HG03280 (cell line): ENCODE data around the gene IMPDH2.
"Not testable (repeated sequence)": the region's sequence is repeated elsewhere in the genome, so short reads cannot be mapped to it uniquely, and the experiment has no call there.

Experiments
- ATAC-seq: cut with Tn5 transposase; IDR thresholded peaks from one replicate; pipeline ENCODE4 v1.9.1; 2021; ENCODE audit warnings: mild to moderate bottlenecking, moderate library complexity; ENCODE audit not compliant: unreplicated experiment

IMPDH2 gene

DNA sequence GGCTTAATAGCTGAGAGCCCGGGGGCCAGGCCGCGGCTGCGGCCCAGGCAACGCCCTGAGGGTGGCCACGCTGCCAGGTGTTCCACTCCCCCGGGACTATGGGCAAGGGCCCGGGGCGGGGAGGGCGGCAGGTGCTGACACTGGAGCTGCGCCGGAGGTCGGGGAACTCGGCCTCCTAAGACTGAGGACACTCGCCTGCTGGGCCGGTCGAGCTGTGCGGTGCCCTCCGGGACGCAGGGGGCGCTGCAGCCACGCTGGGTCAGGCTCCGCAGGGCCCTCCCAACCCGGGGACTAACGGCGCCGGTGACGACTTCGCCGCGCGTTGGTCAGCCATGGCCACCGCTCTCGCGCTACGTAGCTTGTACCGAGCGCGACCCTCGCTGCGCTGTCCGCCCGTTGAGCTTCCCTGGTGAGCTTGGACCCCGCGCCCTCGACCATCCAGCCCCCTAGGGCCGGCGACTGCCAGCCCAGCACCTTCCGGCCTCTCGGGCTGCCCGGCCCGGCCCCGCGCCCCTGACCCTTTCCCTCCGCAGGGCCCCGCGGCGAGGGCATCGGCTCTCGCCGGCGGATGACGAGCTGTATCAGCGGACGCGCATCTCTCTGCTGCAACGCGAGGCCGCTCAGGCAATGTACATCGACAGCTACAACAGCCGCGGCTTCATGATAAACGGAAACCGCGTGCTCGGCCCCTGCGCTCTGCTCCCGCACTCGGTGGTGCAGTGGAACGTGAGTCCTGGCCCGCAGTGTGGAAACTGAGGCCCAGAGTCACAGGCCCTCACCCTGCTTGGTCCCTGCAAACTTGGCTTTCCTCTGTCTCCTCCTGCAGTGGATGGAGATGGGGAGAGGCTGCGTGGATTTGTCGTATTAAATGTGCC lies 7.1 kb downstream of the IMPDH2 start, which contains the start of gene NDUFAF3:
Gene NDUFAF3, plus strand, starts transcription at position 309 of the 875 bp plus-strand sequence. Its CDS starts 24 bp downstream, at position 333.
- ATAC-seq: peak; percentile 59

GRCh38 chr3:49021213-49021812 lies 7.9 kb downstream of the IMPDH2 start:
- ATAC-seq: peak; percentile 56

DNA sequence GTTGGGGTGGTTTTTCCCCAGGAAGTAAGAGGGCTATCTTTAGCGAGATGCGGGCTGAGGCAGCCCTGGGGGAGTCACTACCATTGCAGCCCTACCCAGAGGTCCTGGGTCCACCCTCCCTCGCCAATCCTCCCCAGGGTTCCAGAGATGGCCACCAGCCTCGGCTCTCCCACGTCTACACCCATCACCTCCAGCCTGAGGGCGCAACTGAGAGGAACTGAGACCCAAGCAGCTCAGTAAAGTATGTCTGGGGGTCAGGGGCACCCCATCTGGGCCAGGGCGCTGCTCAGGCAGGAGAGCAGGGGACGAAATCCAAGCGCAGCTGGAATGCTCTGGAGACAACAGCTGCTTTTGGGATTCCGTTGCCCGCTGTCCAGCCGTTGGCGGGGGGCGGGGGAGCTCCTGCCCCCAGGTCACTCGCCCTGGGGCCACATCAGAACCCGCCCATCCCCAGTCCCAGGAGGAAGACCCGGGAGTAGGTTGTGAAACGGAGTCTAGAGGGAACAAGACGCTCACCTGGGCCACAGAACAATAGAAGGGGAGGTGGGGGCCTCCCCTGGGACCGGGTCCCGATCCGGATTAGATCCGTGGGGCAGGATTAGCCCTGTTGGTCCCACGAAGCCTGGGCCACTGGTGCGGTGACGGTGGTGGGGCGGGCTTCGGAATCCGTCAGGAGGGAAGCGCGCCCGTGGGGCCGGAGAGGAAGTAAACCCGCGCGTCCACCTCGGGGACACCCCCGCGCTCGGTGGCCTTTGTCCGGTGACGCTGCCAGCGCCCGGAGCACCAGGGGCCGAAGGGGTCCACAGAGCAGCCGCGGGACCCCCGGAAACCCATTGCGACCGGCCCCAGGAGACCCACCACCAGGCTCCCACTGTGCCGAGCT lies 8.6 kb downstream of the IMPDH2 start:
- peak; percentile 0 for ATAC-seq

GRCh38 chr3:49019941-49020329 lies 9.3 kb downstream of the IMPDH2 start:
- no peak for ATAC-seq

- ATAC-seq: no peak
Measured at GRCh38 chr3:49018707-49019006, 10.5 kb downstream of the IMPDH2 start.

GRCh38 chr3:49017971-49018706 lies 11.1 kb downstream of the IMPDH2 start, which contains the start of gene DALRD3:
TSS of gene DALRD3 (minus strand) at chr3:49018580. CDS start at chr3:49018564, 16 bp downstream.
- no peak for ATAC-seq

DNA sequence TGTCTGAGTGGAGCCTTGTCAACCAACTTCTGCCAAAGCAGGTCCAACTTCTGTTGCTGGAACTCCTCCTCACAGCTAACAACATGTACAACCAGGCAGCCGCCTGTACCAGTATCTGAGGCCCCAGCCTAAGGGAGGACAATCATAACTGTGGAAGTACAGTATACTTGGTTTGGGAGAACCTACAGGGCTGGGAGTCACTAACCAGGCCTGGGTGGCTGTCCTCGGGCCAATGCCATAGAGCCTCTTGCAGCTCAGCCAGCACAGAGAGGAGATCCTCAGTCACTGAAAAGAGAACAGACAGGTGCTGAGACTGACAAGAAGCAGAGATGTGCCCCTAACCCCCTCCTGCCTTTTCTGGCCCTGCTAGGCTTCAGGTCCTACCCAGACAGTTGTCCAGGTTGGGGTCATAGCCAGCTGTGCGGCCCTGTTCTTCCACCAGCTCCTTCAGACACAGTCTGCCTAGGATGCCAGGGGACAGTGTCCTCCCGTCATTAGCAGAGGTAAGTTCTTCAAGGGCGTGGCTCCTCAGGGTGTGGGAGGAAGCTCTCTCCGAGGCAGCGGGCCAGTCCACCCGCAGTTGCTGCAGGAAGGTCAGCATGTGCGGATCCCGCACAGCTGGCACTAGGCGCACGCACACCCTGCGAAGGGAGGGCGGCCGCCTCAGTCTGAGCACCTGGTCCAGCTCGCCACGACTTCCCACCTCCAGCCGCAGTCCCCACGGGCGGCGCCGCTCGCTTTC lies 11.8 kb downstream of the IMPDH2 start:
- ATAC-seq: no peak

DNA sequence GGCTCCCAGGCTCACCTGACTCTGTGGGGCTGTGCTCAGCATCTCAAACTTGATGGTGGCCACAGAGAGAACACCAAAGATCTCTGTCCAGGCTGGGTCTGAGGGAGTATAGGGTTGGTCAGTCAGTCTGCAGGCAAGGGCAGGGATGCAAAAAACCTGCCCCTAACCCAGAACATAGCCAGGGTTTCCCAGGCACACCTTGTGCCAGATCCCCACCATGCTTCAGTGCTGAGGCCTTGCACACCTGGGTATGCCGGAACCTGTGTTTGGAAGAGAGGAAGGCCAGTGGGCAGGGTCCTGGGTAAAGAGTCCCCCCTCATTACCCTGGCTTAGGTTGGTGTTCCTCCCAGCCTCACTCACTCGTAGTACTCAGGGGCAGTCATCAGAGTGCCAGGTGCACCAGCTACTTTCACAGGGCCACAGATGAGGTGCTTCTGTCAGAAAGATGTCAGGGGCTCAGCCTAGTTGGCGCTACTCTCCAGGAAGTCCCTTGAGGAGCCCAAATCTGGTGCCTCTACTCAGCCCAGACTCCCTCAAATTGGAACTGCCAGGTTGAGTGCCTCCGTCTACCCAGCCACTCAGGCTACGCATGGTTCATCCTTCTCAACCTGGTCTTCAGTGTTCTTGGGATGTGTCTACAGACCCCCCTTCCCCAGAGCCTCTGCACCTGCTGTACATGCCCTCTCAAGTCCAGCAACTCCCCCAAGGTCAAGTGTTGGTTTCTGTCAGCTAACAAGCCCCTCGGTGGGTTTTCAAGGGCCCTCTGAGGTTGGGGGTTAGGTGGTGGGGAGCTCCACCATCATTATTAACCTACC lies 12.6 kb downstream of the IMPDH2 start:
- ATAC-seq: no peak

GRCh38 chr3:49015765-49016164 lies 13.4 kb downstream of the IMPDH2 start:
- no peak for ATAC-seq

DNA sequence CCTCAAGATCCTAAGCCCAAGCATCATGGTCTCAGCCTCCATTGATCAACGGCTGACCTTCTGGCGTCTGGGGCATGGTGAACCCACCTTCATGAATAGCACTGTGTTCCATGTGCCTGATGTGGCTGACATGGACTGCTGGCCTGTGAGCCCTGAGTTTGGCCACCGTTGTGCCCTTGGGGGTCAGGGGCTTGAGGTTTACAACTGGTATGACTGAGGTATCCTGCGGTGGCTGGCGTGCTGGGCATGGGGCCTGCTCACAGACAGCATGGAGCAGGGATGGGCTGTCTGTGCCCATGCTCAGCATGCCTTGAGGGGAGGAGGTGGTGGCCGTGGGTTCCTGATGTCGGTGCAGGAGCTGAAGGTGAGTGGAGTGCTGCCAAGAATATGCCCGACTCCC lies 14.1 kb downstream of the IMPDH2 start:
- ATAC-seq: no peak

GRCh38 chr3:49013738-49014660 lies 15.2 kb downstream of the IMPDH2 start:
- no peak for ATAC-seq

- ATAC-seq: no peak
Measured at GRCh38 chr3:49013113-49013737, 16.0 kb downstream of the IMPDH2 start.

- no peak for ATAC-seq
Measured at GRCh38 chr3:49012441-49013017, 16.7 kb downstream of the IMPDH2 start.

- ATAC-seq: no peak
Measured at GRCh38 chr3:49009396-49009795, 19.8 kb downstream of the IMPDH2 start.

GRCh38 chr3:49008627-49009026 lies 20.6 kb downstream of the IMPDH2 start:
- ATAC-seq: not testable (repeated sequence)

GRCh38 chr3:49007771-49008528 lies 21.2 kb downstream of the IMPDH2 start:
- peak; percentile 48 for ATAC-seq
